Stimulated activated naive CD8-positive, alpha-beta T cell treated with anti-CD3 and anti-CD28 coated beads, Interleukin-15, Interleukin-2, amounts not matched to agents 100 ng/mL and 50 ng/mL, for 24 hours (primary cell): Measurements from ENCODE around the gene TRIM15.
A peak's percentile ranks its signal among the peaks of the same experiment; 100 is the strongest.

Source experiments
- H3K27ac Mint-ChIP-seq: one replicate; pipeline ENCODE4 v1.8.0; 2021; ENCODE audit warnings: mild to moderate bottlenecking, mixed read lengths
- H3K27me3 Mint-ChIP-seq: one replicate; pipeline ENCODE4 v1.8.0; 2021; ENCODE audit warnings: mixed read lengths
- H3K36me3 Mint-ChIP-seq: one replicate; pipeline ENCODE4 v1.8.0; 2021; ENCODE audit warnings: low read depth, mixed read lengths
- H3K4me1 Mint-ChIP-seq: one replicate; pipeline ENCODE4 v1.8.0; 2021; ENCODE audit warnings: low read depth, mixed read lengths
- H3K4me3 Mint-ChIP-seq: one replicate; pipeline ENCODE4 v1.8.0; 2021; ENCODE audit warnings: mild to moderate bottlenecking, mixed read lengths
- H3K9me3 Mint-ChIP-seq: one replicate; pipeline ENCODE4 v1.8.0; 2021; ENCODE audit warnings: mixed read lengths

TRIM15 gene

DNA sequence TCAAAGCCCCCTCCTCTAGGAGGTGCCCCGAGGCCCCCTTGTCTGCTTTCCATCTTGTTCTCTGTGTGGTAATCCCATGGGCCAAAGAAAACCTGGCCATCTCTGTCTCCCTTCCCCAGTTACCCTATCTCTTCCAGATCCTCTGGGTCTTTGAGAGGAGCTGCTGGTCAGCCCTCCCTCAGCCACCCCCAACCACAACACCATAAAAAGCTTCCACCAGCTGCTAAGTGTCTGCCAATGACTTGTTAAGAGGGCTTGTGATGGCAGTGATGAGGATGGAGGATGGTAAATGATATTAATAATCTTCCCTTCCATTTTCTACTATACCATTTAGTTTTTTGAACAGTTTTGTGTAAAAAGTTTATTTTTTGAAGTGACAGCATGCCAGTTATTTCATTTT lies 32.6 kb downstream of the TRIM15 start:
- H3K36me3 Mint-ChIP-seq: peaks cover 66% of the 10 kb centered on the region
- H3K4me1 Mint-ChIP-seq: peaks cover 5% of the 10 kb centered on the region
- no peak overlapping the region for H3K27ac Mint-ChIP-seq
- H3K27me3 Mint-ChIP-seq: no peaks in the 10 kb centered on the region
- no peak overlapping the region for H3K4me3 Mint-ChIP-seq
- H3K9me3 Mint-ChIP-seq: no peaks in the 10 kb centered on the region

DNA sequence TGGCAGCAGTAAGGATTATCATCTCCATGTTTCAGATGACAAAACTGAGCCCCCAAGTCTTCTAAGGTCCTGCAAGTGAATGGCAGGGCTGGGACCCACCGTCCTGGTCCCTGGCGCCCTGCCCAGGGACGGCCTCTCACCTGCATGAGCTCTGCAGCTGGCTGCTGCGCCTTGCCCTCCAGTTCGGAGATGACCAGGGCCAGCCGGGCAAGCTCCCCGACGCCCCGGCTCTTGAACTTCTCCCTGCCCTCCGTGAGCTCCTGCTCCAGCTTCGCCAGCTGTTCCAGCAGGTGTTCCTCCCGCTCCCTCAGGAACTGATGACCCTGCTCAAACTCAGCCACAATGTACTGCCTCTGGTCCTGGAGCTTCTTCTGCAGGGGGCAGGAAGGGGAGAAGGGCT lies 33.0 kb downstream of the TRIM15 start:
- H3K9me3 Mint-ChIP-seq: no peaks in the 10 kb centered on the region
- no peak overlapping the region for H3K27ac Mint-ChIP-seq
- H3K4me1 Mint-ChIP-seq: peaks cover 9% of the 10 kb centered on the region
- H3K36me3 Mint-ChIP-seq: peaks cover 66% of the 10 kb centered on the region
- H3K4me3 Mint-ChIP-seq: no peak overlapping the region
- no peaks in the 10 kb centered on the region for H3K27me3 Mint-ChIP-seq

DNA sequence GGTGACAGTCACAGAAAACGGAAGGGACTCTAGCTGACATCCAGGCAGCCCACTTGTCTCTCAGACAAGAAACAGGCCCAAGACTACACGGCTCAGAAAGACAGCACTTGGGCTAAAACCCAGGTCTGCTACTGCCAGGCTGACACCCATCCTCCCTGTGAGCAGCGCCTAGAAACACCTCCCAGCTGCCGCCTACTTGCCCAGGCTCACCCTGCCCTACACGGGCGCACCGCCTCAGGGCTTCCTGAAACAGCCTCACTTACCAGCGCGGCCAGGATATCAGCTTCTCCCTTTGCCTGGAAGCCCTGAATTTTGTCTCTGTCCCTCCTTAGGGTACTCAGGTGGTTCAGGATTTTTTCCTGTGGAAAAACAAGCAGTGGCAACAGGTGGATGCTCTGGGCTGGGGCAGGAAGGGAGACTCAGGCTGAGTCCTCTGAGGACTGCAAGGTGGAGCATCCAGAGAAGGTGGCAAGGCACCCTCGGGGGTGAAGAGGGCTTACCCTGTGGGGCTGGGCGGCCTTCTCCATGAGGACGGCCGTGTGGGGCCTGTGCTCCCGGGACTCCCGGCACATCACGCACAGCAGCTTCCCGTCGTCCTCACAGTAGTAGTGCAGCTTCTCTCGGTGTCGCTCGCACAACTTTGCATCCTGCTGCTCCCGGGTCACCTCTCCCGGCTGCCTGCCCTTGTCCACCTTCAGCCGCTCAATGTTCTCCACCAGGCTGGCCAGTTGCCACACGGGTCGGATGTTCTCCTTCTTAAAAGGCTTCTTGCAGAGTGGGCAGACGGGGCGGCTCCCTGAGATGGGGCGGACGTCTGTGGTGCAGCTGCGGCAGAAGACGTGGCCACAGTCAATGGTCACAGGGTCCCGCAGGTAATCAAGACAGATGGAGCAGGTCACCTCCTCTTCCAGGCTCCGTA lies 35.1 kb downstream of the TRIM15 start:
- no peaks in the 10 kb centered on the region for H3K9me3 Mint-ChIP-seq
- no peak overlapping the region for H3K27ac Mint-ChIP-seq
- H3K4me1 Mint-ChIP-seq: peaks cover 19% of the 10 kb centered on the region
- peaks cover 71% of the 10 kb centered on the region for H3K36me3 Mint-ChIP-seq
- H3K27me3 Mint-ChIP-seq: no peaks in the 10 kb centered on the region
- no peak overlapping the region for H3K4me3 Mint-ChIP-seq

DNA sequence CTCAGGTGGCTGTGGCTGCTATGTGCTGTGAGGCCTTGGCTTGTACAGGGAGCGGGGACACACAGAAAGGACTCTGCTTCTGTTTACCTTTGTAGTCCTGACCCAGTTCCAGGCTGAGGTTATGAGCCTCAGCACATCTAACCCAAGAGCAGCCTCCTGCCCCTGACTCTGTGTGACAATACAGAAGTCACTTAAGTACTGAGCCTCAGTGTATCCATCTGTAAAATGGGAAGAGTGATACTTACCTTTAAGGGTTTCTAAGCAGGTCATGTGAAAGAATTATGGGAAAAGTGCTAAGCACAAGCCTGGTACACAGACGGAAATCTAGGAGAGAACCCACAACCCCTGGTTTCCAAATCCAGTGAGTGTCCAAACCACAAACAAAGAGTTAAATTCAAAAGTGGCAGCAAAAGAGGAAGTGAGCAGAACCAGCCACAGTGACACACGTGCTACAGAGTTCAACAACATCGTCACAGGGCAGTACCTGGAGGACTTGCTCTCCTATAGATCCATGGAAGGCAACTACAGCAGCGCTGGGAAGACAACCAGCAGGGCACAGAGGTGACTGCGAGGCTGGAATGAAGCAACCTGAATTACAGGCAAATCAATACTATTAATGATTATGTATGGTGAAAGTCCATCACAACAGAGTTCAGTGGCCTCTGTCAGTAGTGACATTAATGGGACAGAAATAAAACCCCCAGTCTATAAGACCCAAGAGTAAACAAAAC lies 37.4 kb downstream of the TRIM15 start:
- peaks cover 32% of the 10 kb centered on the region for H3K4me1 Mint-ChIP-seq
- H3K27ac Mint-ChIP-seq: peak overlapping the region; percentile 27
- H3K36me3 Mint-ChIP-seq: peaks cover 67% of the 10 kb centered on the region
- no peak overlapping the region for H3K4me3 Mint-ChIP-seq
- no peaks in the 10 kb centered on the region for H3K27me3 Mint-ChIP-seq
- H3K9me3 Mint-ChIP-seq: no peaks in the 10 kb centered on the region

DNA sequence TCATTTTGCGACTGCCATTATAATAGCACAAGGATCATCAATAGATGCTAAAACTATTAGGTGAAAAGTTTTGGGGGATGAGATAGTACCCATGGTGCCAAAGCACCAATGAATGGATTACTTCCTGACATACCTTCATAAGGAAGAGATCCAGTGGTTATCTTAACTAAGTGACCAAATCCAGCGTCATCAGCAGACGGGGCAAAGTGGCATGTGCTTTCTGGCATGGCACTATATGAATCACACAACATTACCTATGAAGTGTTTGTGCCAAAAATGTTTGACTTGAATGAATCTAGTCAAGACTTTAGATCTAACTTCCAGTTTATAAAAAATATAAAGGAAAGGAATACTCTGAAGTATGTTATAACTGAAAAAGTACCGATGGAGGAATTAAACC lies 39.0 kb downstream of the TRIM15 start:
- Mint-ChIP-seq H3K36me3 (peaks cover 55% of the 10 kb centered on the region), H3K27me3 (no peaks in the 10 kb centered on the region), H3K9me3 (no peaks in the 10 kb centered on the region), H3K4me3 (no peak overlapping the region), H3K4me1 (peaks cover 47% of the 10 kb centered on the region), H3K27ac (no peak overlapping the region)

DNA sequence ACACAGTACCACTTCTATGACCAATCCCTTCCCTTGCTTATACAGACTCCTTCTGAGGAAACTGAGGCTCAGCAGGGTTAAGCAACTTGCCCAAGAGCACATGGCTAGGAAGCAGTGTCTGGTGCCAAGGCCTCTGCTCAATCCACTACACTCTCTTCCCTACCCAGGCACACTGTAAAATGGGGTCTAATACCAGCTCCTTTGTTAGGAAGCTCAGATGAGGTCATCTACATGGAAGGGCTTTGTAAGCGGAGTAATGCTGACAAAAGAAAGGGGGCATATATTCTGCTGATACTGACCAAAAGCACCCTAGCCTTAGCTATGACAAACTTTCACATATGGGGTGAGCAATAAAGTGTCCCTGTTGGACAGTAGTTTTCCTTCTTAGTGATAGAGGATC lies 40.8 kb downstream of the TRIM15 start:
- no peaks in the 10 kb centered on the region for H3K27me3 Mint-ChIP-seq
- no peak overlapping the region for H3K27ac Mint-ChIP-seq
- H3K36me3 Mint-ChIP-seq: peaks cover 56% of the 10 kb centered on the region
- peaks cover 64% of the 10 kb centered on the region for H3K4me1 Mint-ChIP-seq
- H3K9me3 Mint-ChIP-seq: no peaks in the 10 kb centered on the region
- H3K4me3 Mint-ChIP-seq: no peak overlapping the region

DNA sequence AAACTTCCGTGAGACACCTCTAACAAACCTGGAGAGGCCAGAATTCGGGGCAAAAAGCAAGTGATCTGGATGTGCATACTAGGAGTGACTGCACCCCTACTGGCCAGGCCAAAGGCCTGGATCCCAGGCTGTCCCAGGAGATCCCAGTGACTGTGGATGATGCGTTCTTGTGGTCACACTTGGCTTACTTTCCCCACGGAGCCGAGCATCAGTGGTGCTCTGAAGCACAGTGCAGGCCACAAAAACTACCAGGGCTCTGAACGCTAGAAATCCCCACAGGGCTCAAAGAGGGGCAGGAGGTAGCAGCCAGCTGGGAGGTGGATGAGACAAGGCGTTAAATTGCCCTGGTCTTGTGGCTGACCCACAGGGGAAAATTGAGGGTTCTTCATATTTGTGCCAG lies 42.8 kb downstream of the TRIM15 start:
- Mint-ChIP-seq H3K4me1 (peaks cover 75% of the 10 kb centered on the region), H3K36me3 (peaks cover 53% of the 10 kb centered on the region), H3K27ac (peak overlapping the region; percentile 42), H3K9me3 (no peaks in the 10 kb centered on the region), H3K4me3 (no peak overlapping the region), H3K27me3 (no peaks in the 10 kb centered on the region)

DNA sequence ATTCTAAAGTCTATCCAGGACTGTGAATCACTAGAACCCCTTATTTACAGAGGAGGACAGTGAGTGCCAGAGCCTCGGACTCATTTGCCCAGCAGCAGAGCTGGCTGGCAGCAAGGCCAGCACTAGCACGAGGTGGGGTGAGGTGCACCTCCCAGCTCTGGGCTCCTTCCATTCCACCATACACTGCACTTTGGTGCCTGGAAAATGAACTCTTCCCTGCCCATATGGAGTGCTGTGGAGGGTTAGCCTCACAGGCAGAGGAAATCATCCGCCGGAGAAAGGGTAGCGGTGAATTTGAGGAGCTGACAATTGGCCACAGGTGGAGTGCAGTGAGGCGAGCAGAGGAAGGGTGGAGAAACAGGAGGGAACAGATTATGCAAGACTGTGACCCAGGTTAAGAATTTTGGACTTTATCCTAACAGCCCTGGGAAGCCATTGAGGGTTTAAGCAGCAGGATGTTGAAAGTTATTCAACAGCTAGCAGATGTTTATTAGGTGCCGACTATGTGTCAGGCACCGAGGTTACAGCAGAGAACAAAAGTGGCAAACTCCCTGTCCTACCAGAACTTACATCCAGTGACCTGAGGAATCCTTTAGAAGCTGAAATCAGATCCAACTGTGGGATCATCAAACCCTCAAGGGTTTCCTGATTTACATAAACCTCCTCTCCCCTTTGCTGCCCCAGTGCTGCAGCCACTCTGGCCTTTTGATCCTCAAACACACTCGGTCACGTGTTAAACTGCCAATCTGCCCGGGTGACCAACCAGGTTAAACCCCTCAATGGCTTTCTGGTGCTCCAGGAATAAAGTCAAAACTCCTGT lies 43.7 kb downstream of the TRIM15 start:
- H3K4me1 Mint-ChIP-seq: peaks cover 78% of the 10 kb centered on the region
- H3K9me3 Mint-ChIP-seq: no peaks in the 10 kb centered on the region
- no peak overlapping the region for H3K27ac Mint-ChIP-seq
- H3K36me3 Mint-ChIP-seq: peaks cover 51% of the 10 kb centered on the region
- H3K4me3 Mint-ChIP-seq: no peak overlapping the region
- no peaks in the 10 kb centered on the region for H3K27me3 Mint-ChIP-seq

DNA sequence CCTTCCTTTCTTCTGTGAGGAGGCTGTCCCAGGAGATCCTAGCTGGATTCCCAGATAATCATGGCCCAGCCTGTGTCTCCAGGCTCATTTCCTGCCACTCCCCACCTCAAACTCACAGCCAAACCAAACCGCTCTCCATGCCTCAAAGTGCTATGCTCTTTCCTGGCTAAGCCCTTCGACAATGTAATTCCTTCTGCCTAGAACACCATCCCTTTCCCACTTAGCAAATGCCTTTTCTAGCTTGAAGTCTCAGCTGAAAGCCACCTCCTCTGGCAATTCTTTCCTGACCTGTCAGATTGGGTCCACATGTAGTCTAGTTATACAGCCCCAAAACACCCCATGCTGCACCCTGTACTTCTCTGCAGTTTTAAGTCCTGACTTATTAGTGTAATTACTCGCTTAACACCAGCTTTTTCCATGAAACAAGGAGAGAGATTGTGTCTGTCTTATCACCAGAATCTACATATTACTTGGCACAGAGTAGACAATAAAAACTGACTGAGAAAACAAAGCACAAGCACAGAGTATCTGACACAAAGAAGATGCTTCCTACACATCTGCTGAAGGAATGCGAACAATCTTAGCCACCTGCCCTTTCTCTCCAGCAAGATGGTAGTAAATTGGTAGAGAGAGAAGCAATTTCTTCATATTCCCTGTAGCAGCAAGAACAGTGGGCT lies 44.4 kb downstream of the TRIM15 start:
- Mint-ChIP-seq H3K27me3 (no peaks in the 10 kb centered on the region), H3K36me3 (peaks cover 44% of the 10 kb centered on the region), H3K4me3 (no peak overlapping the region), H3K9me3 (no peaks in the 10 kb centered on the region), H3K27ac (no peak overlapping the region), H3K4me1 (peaks cover 77% of the 10 kb centered on the region)

DNA sequence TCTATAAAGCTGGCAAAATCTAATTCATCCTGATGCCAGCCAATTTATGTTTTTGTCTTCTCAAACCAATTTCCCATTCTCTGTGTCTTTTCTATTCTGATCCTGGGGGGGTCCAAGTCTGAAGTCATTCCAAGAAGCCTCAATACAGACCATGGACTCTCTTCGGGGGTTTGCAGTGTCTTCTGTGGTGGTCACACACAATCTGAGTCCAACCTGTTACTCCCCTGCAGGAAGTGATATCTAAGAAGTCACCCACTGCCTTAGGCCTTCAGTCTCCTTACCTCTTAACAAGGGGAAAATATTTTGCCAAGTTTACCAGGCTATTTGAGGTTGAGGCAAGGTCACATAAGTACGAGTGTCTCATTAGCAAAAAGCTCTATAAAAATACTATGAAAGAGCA lies 48.0 kb downstream of the TRIM15 start:
- H3K9me3 Mint-ChIP-seq: no peaks in the 10 kb centered on the region
- peak overlapping the region; percentile 92 for H3K4me3 Mint-ChIP-seq
- peak overlapping the region; percentile 28 for H3K27ac Mint-ChIP-seq
- peaks cover 82% of the 10 kb centered on the region for H3K4me1 Mint-ChIP-seq
- no peaks in the 10 kb centered on the region for H3K27me3 Mint-ChIP-seq
- peaks cover 33% of the 10 kb centered on the region for H3K36me3 Mint-ChIP-seq

DNA sequence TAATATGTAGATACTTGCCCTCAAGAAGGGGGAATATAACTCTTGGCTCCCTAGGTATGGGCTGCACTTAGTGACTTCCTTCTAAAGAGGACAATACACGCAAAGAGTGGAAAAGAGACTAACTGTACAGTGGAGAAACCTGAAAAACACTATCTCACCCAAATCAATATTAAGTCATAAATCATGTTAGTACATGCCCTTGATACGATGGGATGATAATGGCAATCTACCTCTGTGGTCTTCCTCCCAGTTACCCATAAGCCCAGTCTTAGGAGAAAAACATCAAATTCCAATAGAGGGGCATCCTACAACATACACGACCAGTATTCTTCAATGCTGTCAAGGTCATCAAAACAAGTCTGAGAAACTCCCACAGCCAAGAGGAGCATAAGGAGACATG lies 48.6 kb downstream of the TRIM15 start:
- Mint-ChIP-seq H3K27ac (peak overlapping the region; percentile 97), H3K27me3 (no peaks in the 10 kb centered on the region), H3K9me3 (no peaks in the 10 kb centered on the region), H3K36me3 (peaks cover 32% of the 10 kb centered on the region), H3K4me1 (peaks cover 76% of the 10 kb centered on the region), H3K4me3 (peak overlapping the region; percentile 92)

DNA sequence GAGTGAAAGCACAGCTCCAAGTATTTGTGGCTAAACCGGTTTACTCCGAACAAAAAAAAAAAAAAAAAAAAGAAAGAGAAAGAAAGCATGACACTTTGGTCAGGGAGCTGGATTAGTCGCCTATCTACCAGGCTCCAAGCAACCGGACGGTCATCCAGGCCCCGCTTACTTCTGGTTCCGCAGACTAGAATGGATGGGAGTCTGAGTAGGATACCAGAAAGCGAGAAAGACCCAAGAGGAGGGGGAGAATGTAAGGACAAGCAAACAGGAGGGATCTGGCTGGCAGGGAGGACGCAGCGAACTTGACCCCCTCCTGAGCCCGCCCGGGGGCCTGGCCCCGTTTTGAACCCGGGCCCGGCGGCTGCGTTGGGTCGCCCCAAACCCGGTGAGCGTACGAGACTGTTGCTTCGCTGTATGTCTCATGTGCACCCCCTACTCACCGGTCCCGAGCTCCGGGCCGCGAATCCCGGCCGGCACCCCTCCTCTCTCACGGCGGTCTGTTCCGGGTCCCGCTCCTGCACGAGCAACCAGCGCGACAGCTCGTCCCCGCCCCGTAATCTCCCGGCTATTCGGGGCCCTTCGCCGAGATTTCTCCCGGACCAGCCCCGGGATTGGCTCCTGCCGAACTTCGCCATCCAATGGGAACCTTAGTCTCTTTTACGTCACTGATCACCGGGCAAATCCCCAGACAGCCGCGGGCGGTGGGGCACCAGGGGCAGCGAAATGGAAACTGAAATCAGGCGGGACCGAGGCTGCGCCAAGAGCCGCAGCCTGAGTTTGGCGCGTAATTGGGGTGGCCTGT lies 49.7 kb downstream of the TRIM15 start, which contains the start of gene TRIM26:
TSS of gene TRIM26 (minus strand) at position 542 of the 802 bp plus-strand sequence. CDS start 14,303 bp downstream, outside the sequence.
- H3K9me3 Mint-ChIP-seq: no peaks in the 10 kb centered on the region
- H3K36me3 Mint-ChIP-seq: peaks cover 25% of the 10 kb centered on the region
- H3K27me3 Mint-ChIP-seq: no peaks in the 10 kb centered on the region
- H3K27ac Mint-ChIP-seq: peak within 1 kb of the TSS; percentile 97
- peak within 1 kb of the TSS; percentile 92 for H3K4me3 Mint-ChIP-seq
- H3K4me1 Mint-ChIP-seq: peaks cover 64% of the 10 kb centered on the region

DNA sequence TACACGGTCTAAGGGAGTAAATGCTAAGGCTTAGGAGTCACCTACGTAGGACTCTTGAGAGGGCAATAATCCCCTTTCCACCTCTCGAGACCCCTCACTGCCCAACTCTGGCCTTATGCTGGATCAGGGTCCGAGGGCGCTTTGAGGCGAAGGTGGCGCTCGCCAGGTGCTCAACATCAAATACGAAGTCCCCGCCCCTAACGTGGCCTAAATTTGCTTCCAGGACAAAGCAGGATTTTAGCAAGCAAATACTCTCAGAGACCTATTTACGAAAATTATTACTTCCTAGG lies 50.3 kb downstream of the TRIM15 start:
- Mint-ChIP-seq H3K4me1 (peaks cover 59% of the 10 kb centered on the region), H3K36me3 (peaks cover 22% of the 10 kb centered on the region), H3K27ac (peak overlapping the region; percentile 97), H3K9me3 (no peaks in the 10 kb centered on the region), H3K27me3 (no peaks in the 10 kb centered on the region), H3K4me3 (peak overlapping the region; percentile 92)
